CD14-positive monocyte (primary cell): Measurements from ENCODE around the gene ZCCHC4. TPM values are rescaled to one million over a fixed set of nuclear protein-coding genes. Genes with fewer than 3 reads are reported as not detected.

ENCODE experiments used
- DNase-seq, 3 donors: peaks; one replicate each; pipeline ENCODE4 v3.0.0-alpha.2; 2011 to 2022
- H2AFZ ChIP-seq: 2 replicates; pipeline ENCODE4 v1.6.0; 2012; ENCODE audit warnings: mild to moderate bottlenecking, low read depth, low read length, inconsistent platforms; ENCODE audit not compliant: insufficient read depth, poor library complexity, severe bottlenecking
- H3K27ac ChIP-seq, 2 donors: 1 replicate in 1 of 2; 2 replicates in 1 of 2; pipeline ENCODE4 v1.5.1; 2012 to 2013; ENCODE audit warnings: low read length in 2 of 2, control low read depth in 1 of 2, inconsistent platforms in 1 of 2, low read depth in 1 of 2, mild to moderate bottlenecking in 1 of 2
- H3K27me3 ChIP-seq, 2 donors: one replicate each; pipeline versions ENCODE4 v1.6.0 to v1.6.1; 2011 to 2013; ENCODE audit warnings: low read length in 2 of 2; ENCODE audit not compliant: control insufficient read depth in 2 of 2, insufficient read depth in 2 of 2
- H3K36me3 ChIP-seq, 2 donors: replicated peaks in 1 of 2; 1 replicate in 1 of 2; 2 replicates in 1 of 2; pipeline versions ENCODE4 v1.5.1 to v1.6.1; 2012 to 2013; ENCODE audit warnings: low read length in 2 of 2, control low read depth in 1 of 2, inconsistent platforms in 1 of 2, mild to moderate bottlenecking in 1 of 2; ENCODE audit not compliant: insufficient read depth in 2 of 2, control insufficient read depth in 1 of 2
- H3K4me1 ChIP-seq, 2 donors: 1 replicate in 1 of 2; 2 replicates in 1 of 2; pipeline versions ENCODE4 v1.5.1 to v1.6.1; 2012 to 2013; ENCODE audit warnings: low read length in 2 of 2, control low read depth in 1 of 2, inconsistent platforms in 1 of 2, mild to moderate bottlenecking in 1 of 2, moderate library complexity in 1 of 2; ENCODE audit not compliant: insufficient read depth in 2 of 2, control insufficient read depth in 1 of 2
- H3K4me2 ChIP-seq: replicated peaks from 2 replicates; pipeline ENCODE3; 2012; ENCODE audit warnings: low read length, moderate library complexity, mild to moderate bottlenecking; ENCODE audit not compliant: poor library complexity, severe bottlenecking; ENCODE audit errors: extremely low read depth
- H3K4me3 ChIP-seq, 3 experiments: fragments of 200-600 bp in 1 of 3; sonication (generic) in 1 of 3; replicated peaks in 1 of 3; 1 replicate in 2 of 3; 2 replicates in 1 of 3; pipeline ENCODE4 v1.5.1; 2011 to 2013; ENCODE audit warnings: low read length in 3 of 3, mild to moderate bottlenecking in 3 of 3, control low read depth in 2 of 3, low read depth in 2 of 3, inconsistent platforms in 1 of 3, moderate library complexity in 1 of 3
- H3K79me2 ChIP-seq: 2 replicates; pipeline ENCODE4 v1.6.0; 2012; ENCODE audit warnings: mild to moderate bottlenecking, control low read depth, inconsistent platforms, low read length, moderate library complexity; ENCODE audit not compliant: insufficient read depth
- H3K9ac ChIP-seq: 2 replicates; pipeline ENCODE4 v1.6.0; 2017; ENCODE audit warnings: low read length, mild to moderate bottlenecking; ENCODE audit not compliant: insufficient read depth, poor library complexity, severe bottlenecking
- H3K9me3 ChIP-seq, 2 donors: replicated peaks in 1 of 2; 1 replicate in 1 of 2; 2 replicates in 1 of 2; pipeline versions ENCODE4 v1.5.1 to v1.6.1; 2012 to 2013; ENCODE audit warnings: low read length in 2 of 2, control low read depth in 1 of 2; ENCODE audit not compliant: control insufficient read depth in 1 of 2, insufficient read depth in 1 of 2
- H4K20me1 ChIP-seq: 2 replicates; pipeline ENCODE4 v1.6.0; 2012; ENCODE audit warnings: mild to moderate bottlenecking, low read length, control low read depth, moderate library complexity; ENCODE audit not compliant: insufficient read depth
- H3K27ac Mint-ChIP-seq, 7 donors: one replicate each; pipeline ENCODE4 v1.8.0; 2020; ENCODE audit warnings: mild to moderate bottlenecking in 7 of 7, mixed read lengths in 7 of 7, moderate library complexity in 6 of 7, inconsistent platforms in 2 of 7
- H3K27me3 Mint-ChIP-seq, 3 donors: one replicate each; pipeline ENCODE4 v1.8.0; 2021 to 2022; ENCODE audit warnings: low read depth in 3 of 3, mild to moderate bottlenecking in 3 of 3, mixed read lengths in 3 of 3, moderate library complexity in 3 of 3, inconsistent platforms in 1 of 3
- H3K36me3 Mint-ChIP-seq, 2 donors: one replicate each; pipeline ENCODE4 v1.8.0; 2020; ENCODE audit warnings: mixed read lengths in 2 of 2, inconsistent platforms in 1 of 2, mild to moderate bottlenecking in 1 of 2
- H3K4me1 Mint-ChIP-seq: one replicate; pipeline ENCODE4 v1.8.0; 2020; ENCODE audit warnings: mild to moderate bottlenecking, mixed read lengths
- H3K4me3 Mint-ChIP-seq, 2 donors: one replicate each; pipeline ENCODE4 v1.8.0; 2020; ENCODE audit warnings: mild to moderate bottlenecking in 2 of 2, mixed read lengths in 2 of 2, moderate library complexity in 1 of 2
- H3K9me3 Mint-ChIP-seq, 7 donors: one replicate each; pipeline ENCODE4 v1.8.0; 2020 to 2022; ENCODE audit warnings: mixed read lengths in 7 of 7, mild to moderate bottlenecking in 6 of 7, moderate library complexity in 6 of 7, inconsistent platforms in 2 of 7
- CTCF ChIP-seq: fragments of 200-600 bp; IDR thresholded peaks from one replicate; pipeline ENCODE4 v1.8.0; 2022; ENCODE audit warnings: antibody characterized with exemption, mild to moderate bottlenecking
- WGBS: methylation state at CpG from one replicate; pipeline ENCODE4 v1.1.5; 2013; ENCODE audit warnings: missing lambda C conversion rate; ENCODE audit not compliant: insufficient coverage; 5-methylcytosine and 5-hydroxymethylcytosine counted together
- intact Hi-C, 2 donors: fragments of 100-400 bp; cut with micrococcal nuclease; formaldehyde crosslinking; loops; one replicate each; pipeline versions ENCODE4 v1.15.0 to v1.15.1; 2023
- polyA plus RNA-seq, 3 donors: library from polyadenylated mRNA; depleted of rRNA in 1 of 3; unstranded in 2 of 3; stranded (reverse) in 1 of 3; fragments of 300-500 nt in 2 of 3; fragments of >200 nt in 1 of 3; fragmentation: Illumina TruSeq in 2 of 3; gene quantifications; 1 replicate in 2 of 3; 2 replicates in 1 of 3; pipeline ENCODE4 v1.2.3, GENCODE V29; 2012 to 2021

ZCCHC4 gene
- polyA plus RNA-seq, 3 donors: 1.6 to 3.5 (median 3.4) TPM

- peak overlapping the region in 4 of 7 donors; percentile 25 to 73 (median 58) for H3K27ac Mint-ChIP-seq
- H3K27me3 Mint-ChIP-seq: peaks cover 2 to 4% (median 3%) of the 10 kb centered on the region in 3 donors
- H3K79me2 ChIP-seq: peaks cover 9% of the 10 kb centered on the region
- peak in 2 of 3 donors; percentile 13 to 23 for DNase-seq
- peaks cover 40% of the 10 kb centered on the region for H3K4me1 Mint-ChIP-seq
- H3K36me3 Mint-ChIP-seq: peaks cover 3% of the 10 kb centered on the region in 2 donors
- H3K9me3 ChIP-seq: no peaks in the 10 kb centered on the region
- H3K4me3 ChIP-seq: peak overlapping the region; percentile 21 to 62 (median 58)
- no peaks in the 10 kb centered on the region for H4K20me1 ChIP-seq
- peak overlapping the region; percentile 76 for H2AFZ ChIP-seq
- H3K4me1 ChIP-seq: peaks cover 16 to 27% of the 10 kb centered on the region in 2 donors
- peaks cover 0 to 4% (median 0%) of the 10 kb centered on the region in 7 donors for H3K9me3 Mint-ChIP-seq
- WGBS: no CpG with 5 or more reads among the region's 4 CpGs
- intact Hi-C loops: loop anchor here (5.0 to 10.0 kb wide), 7 partner anchors 65 to 725 kb away; partner anchors contain the start of genes ANAPC4 (in 2 of the 2), DHX15 (in 1 of the 2), PI4K2B (in 1 of the 2) and SEPSECS (in 1 of the 2)
- TF ChIP-seq CTCF: no peak
- no peaks in the 10 kb centered on the region for H3K27me3 ChIP-seq
- peak overlapping the region in 1 of 2 donors; percentile 70 for H3K27ac ChIP-seq
- H3K4me3 Mint-ChIP-seq: peak overlapping the region; percentile 65 to 78
- H3K36me3 ChIP-seq: no peaks in the 10 kb centered on the region
- H3K9ac ChIP-seq: peak overlapping the region; percentile 13
- peak overlapping the region; percentile 68 for H3K4me2 ChIP-seq
Observed at GRCh38 chr4:25310066-25310802, 2.3 kb upstream of the ZCCHC4 start.

- Histone ChIP-seq H3K79me2 (peaks cover 9% of the 10 kb centered on the region), H3K4me1 (peaks cover 16 to 27% of the 10 kb centered on the region in 2 donors), H3K9ac (peak overlapping the region; percentile 13), H3K9me3 (no peaks in the 10 kb centered on the region), H4K20me1 (no peaks in the 10 kb centered on the region), H3K27ac (peak overlapping the region in 1 of 2 donors; percentile 70), H3K36me3 (peaks cover 0 to 4% of the 10 kb centered on the region in 2 donors), H3K4me3 (peak overlapping the region; percentile 21 to 62 (median 58)), H3K4me2 (peak overlapping the region; percentile 68), H2AFZ (peak overlapping the region; percentile 76), H3K27me3 (no peaks in the 10 kb centered on the region)
- H3K27ac Mint-ChIP-seq: peak overlapping the region in 5 of 7 donors; percentile 23 to 73 (median 45)
- peaks cover 0 to 4% (median 0%) of the 10 kb centered on the region in 7 donors for H3K9me3 Mint-ChIP-seq
- H3K27me3 Mint-ChIP-seq: peaks cover 2 to 4% (median 3%) of the 10 kb centered on the region in 3 donors
- H3K36me3 Mint-ChIP-seq: peaks cover 5 to 7% of the 10 kb centered on the region in 2 donors
- no peak for DNase-seq
- no CpG with 5 or more reads among the region's 1 CpG for WGBS
- intact Hi-C loops: loop anchor here (5.0 to 10.0 kb wide), 7 partner anchors 64 to 726 kb away; partner anchors contain the start of genes ANAPC4 (in 2 of the 2), DHX15 (in 1 of the 2), PI4K2B (in 1 of the 2) and SEPSECS (in 1 of the 2)
- H3K4me3 Mint-ChIP-seq: peak overlapping the region; percentile 65 to 78
- no peak for TF ChIP-seq CTCF
- H3K4me1 Mint-ChIP-seq: peaks cover 40% of the 10 kb centered on the region
Observed at GRCh38 chr4:25310803-25311166, 1.8 kb upstream of the ZCCHC4 start.
